NCI-H446 treated with DMSO at 0.1 percent for 48 hours (cell line): ENCODE data around the gene MPV17.
"Not testable (repeated sequence)": the region's sequence is repeated elsewhere in the genome, so short reads cannot be mapped to it uniquely, and the experiment has no call there.

ENCODE experiments used
- DNase-seq: peaks from one replicate; lab custom pipeline; 2025; lab: John Stamatoyannopoulos, UW

MPV17 gene

DNA sequence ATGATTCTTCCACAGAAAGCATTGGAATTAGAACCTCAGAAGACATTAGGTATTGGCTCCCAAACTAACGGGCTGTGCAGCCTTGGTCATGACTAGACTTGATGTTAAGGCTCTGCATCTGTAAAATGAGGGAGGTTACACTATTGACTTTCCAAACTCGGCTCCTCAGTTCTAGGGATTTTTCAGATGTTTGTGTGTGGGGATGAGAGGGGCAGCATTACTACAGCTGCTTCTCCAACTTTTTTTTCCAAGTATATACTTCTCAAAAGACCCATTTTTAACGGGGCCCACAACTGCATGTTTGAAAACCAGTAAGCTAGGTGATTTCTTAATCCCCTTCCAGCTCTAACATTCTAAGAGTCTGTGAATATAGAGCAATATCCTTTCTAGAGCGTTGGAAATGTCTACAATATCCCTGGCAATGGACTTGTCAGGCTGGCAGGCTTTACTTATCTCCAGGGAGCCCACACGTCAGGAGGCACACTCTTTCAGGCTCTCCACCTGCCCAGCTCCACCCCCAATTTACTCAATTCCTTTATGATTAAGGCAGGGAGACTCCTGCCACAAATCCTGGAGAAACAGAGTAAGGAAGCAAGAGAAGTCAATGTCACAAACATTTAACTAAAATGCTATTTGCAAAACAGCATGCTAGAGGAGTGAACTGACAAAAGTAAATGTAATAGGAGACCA, 844 bp upstream of the MPV17 start:
- DNase-seq: no peak

DNA sequence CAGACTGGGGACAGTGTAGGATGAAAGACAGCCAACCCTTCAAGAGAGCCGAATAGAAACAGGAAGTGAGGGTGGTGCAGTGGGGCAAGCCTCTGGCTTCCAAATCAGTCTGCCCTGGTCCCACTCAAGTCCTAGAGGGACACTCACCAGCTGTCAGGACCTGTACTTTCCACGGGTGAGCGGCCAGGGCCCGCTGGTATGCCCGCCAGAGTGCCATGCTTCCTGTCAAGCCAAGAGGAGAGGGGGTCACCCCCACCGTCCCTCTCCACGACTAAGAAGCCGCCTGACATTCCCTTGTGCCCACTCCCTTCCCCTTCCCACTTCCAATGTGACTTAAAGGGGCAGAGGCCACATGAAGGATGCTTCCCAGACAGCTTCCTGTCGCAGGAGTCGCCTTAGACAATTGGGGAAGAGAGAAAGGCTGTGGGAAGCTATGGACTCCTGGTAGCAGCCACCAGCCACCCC, 564 bp downstream of the MPV17 start:
- DNase-seq: no peak

DNA sequence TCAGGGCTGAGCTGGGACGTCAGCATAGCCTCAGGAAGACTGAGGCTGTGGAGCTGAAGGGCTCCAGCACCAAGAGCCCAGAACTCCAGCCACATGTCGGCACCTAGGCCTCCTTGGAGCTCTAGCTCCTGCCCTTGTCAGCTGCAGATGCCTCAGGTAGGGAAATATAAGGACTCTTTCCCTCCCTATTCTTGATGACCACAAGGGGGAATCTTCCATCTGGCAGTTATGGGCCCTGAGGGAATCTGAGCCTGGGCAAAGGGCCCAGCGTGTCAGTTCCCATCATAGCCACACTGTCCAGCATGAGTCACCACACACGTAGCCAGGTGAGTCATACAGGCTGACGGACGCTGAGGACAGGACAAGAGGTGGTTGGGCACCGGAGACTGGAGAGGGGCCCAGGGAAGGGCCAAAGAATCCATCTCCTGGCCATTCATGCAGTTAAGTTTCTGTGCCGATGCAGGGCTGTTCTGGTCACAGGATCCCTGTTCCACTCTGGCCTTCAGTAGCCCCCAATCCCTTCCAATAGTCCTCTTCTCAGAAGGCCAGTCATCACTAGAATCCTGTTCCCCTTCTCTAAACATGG, 1.8 kb downstream of the MPV17 start:
- DNase-seq: peak; percentile 68

DNA sequence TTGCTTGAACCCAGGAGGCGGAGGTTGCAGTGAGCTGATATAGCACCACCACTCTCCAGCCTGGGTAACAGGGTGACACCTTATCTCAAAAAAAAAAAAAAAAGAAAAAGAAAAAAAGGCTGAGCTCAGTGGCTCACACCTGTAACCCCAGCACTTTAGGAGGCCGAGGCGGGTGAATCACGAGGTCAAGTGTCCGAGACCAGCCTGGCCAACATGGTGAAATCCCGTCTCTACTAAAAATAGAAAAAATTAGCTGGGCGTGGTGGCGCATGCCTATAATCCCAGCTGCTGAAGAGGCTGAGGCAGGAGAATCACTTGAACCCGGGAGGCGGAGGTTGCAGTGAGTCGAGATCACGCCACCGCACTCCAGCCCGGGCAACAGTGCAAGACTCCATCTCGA, 3.1 kb downstream of the MPV17 start:
- DNase-seq: not testable (repeated sequence)

DNA sequence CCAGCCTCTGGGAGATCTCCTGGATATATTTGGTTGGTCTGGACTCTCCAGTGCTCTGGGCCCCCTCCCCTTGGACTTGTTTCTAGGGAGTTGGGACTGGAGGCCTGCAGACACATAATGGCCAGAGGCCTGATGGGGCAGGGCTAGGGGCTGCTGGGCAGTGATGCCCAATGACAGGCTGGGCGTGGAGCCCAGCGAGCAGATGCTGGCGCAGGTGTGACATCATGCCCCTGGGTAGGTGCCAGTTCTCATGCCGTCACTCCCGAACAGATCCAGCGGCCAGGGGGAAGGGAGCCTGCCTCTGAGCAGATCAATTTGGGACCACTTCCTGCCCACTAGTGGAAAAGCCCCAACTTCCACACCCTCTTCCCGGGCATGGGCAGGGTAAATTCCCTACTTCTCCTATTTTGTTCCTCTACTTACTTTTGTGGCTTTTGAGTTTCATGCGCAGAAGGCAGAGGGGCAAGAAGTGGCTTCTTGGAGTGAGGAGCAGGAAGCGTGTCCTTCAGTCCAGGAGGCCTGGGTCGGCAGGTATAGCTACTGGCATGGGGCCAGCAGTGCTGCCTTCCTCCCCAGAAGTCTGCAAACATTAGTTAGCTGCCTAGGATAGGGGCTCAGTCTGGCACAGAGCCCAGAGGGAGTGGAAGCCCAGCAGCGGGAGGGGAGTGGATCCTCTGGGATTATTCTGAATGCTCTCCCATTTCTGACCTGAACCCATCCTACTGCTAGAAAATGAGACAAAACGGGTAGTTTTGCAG, 6.1 kb downstream of the MPV17 start:
- DNase-seq: peak; percentile 51

DNA sequence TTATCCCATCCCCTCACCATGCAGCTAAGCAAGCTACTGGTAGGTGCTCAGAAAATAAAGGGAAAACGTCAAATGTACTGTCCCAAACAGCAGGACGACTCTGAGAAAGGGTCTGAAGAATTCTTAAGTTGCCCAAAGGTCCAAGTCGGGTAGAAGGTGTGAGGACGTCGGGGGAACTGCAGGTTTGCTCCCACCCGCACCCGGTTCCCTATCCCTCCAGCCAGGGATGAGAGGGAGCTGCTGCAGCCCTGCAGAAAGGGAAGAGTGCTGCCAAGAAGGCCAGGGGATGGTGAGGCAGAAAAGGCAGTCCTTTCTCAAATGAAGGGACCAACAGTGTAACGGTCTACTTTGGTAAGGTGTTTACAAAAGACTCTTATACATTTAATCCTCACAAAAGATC, 7.8 kb downstream of the MPV17 start:
- no peak for DNase-seq

DNA sequence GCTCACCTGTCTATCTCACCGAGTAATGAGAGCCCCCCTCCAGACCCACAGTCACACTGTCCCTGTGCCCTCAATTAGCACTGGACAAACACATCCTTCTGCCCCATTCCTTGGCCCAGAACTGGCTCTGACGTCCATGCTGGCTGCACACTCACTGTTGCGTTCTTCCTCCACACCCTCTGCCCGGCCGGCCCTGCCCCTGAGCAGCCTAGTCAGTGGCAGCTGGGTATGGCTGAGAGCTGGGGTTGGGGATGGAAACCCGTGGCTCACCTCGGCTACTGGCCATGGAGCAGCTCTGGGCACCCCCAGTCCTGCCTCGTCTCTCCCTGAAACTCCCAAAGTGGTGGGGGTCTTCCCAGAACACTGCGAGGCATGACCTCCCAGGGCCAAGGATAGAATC, 8.2 kb downstream of the MPV17 start:
- no peak for DNase-seq

DNA sequence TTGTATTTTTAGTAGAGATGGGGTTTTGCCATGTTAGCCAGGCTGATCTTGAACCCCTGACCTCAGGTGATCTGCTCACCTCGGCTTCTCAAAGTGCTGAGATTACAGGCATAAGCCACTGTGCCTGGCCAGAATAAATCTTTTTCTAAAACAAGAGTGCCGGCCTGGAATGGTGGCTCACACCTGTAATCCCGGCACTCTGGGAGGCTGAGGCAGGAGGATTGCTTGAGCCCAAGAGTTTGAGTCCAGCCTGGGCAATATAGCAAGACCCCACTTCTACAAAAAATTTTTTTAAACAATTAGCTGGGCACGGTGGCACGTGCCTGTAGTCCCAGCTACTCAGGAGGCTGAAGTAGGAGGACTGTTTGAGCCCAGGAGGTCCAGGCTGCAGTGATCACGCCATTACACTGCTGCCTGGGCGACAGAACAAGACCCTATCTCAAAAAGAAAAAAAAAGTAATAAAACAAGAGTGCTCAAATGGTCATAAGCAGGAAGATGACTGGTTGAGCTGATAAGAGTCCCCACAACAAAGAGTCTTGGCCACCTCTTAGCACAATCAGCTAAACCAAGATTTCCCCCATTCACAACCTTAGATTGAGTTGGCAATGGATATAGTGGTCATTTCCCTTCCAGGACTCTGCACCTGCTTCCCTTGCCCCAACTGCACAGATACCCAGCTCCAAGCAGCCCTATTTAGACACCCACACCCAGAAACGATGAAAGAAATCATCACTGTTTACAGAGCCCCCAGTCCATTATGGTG, 8.8 kb downstream of the MPV17 start:
- no peak for DNase-seq

DNA sequence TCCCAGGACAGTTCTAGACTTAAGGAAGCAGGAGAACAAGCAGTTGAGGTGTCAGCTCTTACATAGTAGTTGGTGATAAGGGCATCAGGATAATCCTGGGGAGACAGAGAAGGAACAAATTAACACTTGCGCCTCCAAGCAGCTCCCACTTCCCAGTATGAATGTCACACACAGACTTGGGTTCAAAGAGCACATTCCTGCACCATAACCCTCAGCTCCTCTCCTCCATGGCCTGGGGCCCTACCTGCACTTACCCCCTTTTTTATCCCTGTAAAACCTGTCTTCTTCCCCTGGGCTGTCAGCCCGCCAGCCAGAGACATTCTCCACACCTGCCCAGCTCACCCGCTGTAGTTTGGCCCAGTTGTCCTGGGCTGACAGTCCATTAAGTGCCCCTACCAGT, 10.7 kb downstream of the MPV17 start:
- DNase-seq: no peak

DNA sequence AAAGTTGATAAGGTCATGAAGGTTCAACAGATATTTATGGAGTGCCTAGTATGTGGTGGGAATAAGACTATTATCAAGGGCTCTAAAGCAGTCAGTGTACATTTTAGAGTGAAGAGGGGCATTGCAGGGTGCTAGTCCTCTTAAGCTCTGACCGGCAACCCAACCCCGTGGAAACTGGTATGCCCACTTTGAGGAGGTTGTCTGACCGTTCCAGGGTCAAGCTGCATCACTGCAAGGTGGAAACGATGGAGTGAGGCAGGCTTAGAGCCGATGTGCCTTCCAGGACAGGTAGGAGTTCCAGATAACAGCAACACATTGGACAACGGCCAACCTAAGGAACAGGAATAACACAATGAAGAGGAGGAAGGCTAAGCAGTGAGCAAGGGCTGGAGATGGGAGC, 13.2 kb downstream of the MPV17 start:
- no peak for DNase-seq

DNA sequence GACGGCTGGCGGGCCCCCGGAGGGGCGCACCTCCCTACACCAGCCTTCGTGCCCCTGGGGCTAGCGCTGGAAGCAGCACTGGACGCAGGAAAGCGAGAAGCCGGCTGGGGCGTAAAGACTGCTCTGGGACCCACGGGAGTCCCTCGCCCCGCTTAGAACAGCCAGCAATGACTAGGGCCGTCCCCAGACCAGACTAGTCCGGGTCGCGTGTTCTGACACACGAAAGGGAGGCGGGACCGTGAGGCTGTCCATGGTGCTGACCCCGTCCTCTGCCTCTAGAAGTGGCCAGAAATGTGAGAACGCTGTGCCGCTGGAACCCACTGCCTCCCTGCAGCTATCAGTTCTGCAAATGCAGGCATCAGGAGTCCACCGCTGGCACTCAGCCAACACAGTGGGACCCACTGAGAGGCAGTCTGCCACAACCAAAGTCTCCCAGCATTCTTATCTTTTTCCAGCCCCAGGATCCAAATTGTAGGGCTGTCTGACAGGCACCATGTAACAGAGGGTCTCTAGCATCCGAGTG, 14.5 kb downstream of the MPV17 start, which contains the start of gene UCN:
Gene UCN (minus strand): TSS at position 87 of the 523 bp plus-strand sequence. CDS start 550 bp downstream, outside the sequence.
- no peak for DNase-seq

DNA sequence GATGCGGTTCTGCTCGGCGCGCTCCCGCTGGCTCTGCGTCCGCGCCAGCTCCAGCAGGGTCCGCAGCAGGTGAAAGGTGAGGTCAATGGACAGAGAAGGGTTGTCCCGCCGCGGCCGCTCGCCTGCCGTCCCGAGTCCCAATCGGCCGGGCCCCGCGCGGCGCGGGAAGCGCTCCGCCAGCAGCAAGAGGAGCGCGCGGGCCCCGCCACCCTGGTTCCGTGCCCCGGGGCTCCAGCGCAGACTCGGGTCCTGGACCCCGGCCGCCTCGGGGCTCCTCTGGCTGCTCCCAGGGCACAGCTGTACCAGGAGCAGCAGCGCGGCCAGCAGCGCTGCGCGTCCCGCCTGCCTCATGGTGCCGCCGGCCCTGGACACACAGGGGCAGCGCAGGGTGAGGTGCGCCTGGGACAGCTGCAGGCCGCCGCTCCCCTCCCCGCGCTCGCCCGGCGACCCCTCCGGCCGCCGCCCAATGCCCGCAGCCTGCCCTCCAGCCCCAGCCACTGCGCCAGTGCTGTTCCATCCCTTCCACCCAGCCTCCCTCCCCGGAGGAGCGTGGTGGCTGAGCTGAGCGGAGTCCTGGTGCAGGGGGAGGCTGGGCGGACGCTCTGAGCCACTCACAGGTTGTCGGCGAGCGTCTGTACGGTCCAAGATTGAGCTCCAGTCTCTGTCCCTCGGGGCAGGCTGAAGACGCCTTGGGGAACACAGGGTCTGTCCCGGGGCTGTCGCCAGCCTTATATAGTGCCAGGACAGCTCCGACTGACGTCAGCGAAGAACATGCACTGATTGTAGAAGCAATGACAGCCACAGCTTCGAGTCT, 15.1 kb downstream of the MPV17 start:
- DNase-seq: no peak

DNA sequence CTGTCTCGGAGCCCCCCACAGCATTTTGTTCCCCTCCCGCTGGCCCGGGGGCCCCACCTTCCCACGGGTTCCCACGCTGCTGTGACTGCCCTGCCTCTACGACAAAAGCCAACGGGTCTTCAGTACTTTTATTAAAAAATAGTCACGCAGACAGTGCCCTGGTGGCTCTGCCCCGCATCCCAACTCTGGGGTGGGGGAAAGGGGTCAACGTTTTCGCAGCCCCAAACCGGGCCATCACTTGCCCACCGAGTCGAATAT, 15.7 kb downstream of the MPV17 start:
- no peak for DNase-seq

DNA sequence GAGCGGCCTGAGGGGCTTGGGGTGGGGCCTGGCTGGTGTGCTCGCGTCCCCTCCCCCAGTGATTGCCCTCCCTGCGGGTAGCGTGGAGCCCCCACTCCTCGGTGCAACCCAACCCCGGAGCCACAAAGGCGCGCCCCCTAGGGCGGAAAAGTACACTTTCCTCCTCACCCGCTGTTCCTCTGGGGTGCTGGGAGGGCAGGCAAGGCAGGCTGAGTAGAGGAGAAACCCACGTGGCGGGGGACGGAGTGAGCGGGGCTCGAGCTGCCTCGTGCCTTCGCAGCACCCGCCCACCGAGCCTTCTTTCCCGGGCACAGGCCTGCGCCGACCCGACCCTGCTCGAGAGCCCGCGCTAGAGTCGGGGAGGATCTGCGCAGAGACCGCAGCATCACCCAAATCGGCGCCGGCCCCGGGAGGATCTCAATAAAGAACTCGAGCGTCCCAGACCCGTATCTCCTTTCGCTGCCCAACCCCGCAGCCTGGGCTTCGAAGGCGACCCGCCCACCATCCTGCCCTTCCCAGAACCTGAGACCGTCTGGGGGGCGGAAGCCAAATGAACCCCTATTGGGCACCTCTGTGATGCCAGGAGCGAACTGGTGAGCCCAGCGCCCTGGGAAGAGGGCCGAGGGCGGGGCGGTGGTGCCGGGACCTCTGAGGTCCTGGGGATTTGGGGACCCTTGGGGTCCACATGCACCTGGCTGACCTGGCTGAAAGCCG, 16.2 kb downstream of the MPV17 start:
- no peak for DNase-seq

DNA sequence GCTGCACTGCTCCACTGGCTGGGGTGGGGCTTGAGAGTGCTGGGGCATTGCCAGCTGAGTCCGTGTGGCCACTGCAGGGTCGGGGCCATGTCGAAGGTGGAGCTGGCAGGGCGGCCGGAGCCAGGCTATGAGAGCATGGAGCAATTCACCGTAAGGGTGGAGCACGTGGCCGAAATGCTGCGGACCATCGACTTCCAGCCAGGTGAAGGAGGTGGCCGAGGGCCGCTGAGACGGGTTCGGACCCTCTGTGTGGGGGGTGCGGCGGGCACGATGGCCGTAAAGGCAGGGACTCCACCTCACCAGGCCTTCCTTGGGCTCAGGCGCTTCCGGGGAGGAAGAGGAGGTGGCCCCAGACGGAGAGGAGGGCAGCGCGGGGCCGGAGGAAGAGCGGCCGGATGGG, 16.8 kb downstream of the MPV17 start:
- no peak for DNase-seq

DNA sequence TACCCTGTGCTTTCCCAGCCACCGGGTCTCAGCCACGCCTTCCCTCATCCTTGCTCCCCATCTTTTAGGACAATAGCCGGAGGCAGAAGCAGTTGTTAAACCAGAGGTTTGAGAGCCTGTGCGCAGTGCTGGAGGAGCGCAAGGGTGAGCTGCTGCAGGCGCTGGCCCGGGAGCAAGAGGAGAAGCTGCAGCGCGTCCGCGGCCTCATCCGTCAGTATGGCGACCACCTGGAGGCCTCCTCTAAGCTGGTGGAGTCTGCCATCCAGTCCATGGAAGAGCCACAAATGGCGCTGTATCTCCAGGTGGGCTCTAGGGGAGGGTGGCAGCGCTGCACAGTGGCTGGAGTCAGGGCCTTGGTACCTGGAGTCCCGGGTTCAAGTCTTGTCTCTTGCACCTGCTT, 17.4 kb downstream of the MPV17 start:
- DNase-seq: no peak

DNA sequence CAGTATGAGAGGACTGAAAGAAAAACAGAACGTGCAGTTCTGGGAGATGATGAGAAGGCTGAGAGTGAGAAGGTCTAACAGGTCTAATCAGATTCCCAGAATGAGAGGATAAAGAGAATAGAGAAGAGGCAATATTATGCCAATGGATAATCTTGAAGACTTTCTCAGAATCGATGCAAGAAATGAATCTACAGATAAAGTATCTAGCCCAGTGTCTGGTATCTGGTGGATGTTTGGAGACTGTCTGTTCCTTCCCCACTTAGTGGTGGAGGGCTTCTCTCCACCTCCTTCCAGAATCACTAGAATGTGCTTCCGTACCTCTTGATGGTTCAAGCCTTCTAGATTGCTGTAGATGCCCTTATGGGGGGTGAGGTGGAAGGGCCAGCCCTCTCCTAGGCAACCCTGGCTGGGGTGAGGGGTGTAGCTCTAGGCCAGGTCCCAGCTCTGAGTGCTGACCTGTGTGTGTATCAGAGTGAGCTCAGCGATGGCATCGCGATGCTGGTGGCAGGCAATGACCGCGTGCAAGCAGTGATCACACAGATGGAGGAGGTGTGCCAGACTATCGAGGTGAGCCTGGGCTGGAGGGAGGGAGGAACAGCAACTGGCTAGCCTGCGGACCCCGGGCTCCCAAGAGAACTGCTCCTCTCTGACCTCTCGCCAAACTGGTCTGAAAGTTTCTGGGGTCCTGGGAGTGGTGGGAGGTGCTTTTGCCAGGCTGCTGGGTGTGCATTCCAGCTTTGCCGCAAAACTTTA, 18.2 kb downstream of the MPV17 start:
- DNase-seq: no peak

DNA sequence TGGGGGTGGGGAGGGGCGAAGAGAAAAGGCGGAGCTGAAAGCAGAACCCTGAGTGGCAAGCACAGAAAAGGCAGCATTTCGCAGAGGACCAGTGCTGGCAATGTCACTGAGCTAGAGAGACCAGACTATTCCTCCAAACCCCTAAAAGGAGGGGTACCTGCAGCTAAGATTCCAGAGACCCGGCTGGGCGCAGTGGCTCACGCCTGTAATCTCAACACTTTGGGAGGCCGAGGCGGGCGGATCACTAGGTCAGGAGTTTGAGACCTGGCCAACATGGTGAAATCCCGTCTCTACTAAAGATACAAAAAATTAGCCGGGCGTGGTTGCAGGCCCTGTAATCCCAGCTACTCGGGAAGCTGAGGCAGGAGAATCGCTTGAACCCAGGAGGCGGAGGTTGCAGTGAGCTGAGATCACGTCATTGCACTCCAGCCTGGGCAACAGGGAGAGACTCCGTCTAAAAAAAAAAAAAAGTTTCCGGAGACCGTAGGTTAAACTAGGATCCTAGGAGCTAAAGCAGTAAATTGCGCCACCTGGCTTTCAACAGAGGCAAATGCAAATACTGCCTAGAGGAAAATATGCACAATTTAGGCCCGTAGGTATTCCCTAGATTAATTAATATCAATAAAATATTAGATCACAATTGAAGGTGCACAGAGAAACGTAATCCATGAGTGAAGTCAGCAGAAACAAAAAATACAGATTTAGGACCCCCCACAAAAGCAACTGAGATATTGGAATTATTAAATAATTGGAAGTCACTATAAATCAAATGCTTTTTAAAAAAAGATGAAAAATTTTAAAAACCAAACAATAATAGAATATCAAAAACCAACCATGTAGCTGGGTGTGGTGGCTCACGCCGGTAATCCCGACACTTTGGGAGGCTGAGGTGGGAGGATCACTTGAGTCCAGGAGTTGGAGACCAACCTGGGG, 19.5 kb downstream of the MPV17 start:
- peak; percentile 51 for DNase-seq

DNA sequence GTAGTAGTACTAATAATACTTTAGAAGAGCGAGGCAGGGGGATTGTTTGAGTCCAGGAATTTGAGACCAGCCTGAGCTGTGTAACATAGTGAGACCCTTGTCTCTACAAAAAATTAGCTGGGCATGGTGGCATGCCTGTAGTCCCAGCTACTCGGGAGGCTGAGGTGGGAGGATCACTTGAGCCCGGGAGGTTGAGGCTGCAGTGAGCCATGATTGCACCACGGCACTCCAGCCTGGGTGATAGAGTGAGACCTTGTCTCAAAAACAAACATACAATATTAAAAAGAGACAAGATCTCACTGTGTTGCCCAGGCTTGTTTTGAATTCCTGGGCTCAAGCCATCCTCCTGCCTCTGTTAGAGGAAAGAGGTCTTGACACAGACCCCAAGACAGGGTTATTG, 22.3 kb downstream of the MPV17 start:
- DNase-seq: not testable (repeated sequence)
